GM19372 (cell line): ENCODE results near the gene ETAA1.

ENCODE experiments used
- ATAC-seq: cut with Tn5 transposase; IDR thresholded peaks from one replicate; pipeline ENCODE4 v1.9.1; 2021; ENCODE audit warnings: mild to moderate bottlenecking, low read depth, moderate library complexity; ENCODE audit not compliant: unreplicated experiment

The ETAA1 gene

GRCh38 chr2:67397143-67397986 is at the start of gene ETAA1:
Gene ETAA1, plus strand, starts transcription at chr2:67397333. Its CDS starts 116 bp downstream, at chr2:67397449.
- ATAC-seq, result peak; percentile 100

GRCh38 chr2:67366832-67367412 is 30.2 kb upstream of the ETAA1 start:
- ATAC-seq, result no peak

- no peak for ATAC-seq
Measured at GRCh38 chr2:67374481-67374880, 22.7 kb upstream of the ETAA1 start.

GRCh38 chr2:67374949-67375348 is 22.2 kb upstream of the ETAA1 start:
- no peak for ATAC-seq

GRCh38 chr2:67378555-67378954 is 18.6 kb upstream of the ETAA1 start:
- ATAC-seq, result no peak

GRCh38 chr2:67379048-67379447 is 18.1 kb upstream of the ETAA1 start:
- ATAC-seq, result no peak

GRCh38 chr2:67384123-67384822 is 12.9 kb upstream of the ETAA1 start:
- ATAC-seq, result no peak

- ATAC-seq, result no peak
Measured at GRCh38 chr2:67388680-67389079, 8.5 kb upstream of the ETAA1 start.

GRCh38 chr2:67389286-67389685 is 7.8 kb upstream of the ETAA1 start:
- no peak for ATAC-seq

- ATAC-seq, result no peak
Measured at GRCh38 chr2:67389788-67390187, 7.3 kb upstream of the ETAA1 start.

GRCh38 chr2:67393237-67393636 is 3.9 kb upstream of the ETAA1 start:
- no peak for ATAC-seq

- ATAC-seq, result no peak
Measured at GRCh38 chr2:67394734-67395133, 2.4 kb upstream of the ETAA1 start.

- ATAC-seq, result no peak
Measured at GRCh38 chr2:67399144-67399543, 2.0 kb downstream of the ETAA1 start.

- ATAC-seq, result no peak
Measured at GRCh38 chr2:67399831-67400489, 2.8 kb downstream of the ETAA1 start.

GRCh38 chr2:67400560-67401485 is 3.7 kb downstream of the ETAA1 start:
- no peak for ATAC-seq

- no peak for ATAC-seq
Measured at GRCh38 chr2:67408346-67408745, 11.2 kb downstream of the ETAA1 start.

- ATAC-seq, result no peak
Measured at GRCh38 chr2:67412424-67412823, 15.3 kb downstream of the ETAA1 start.

- ATAC-seq, result no peak
Measured at GRCh38 chr2:67414867-67415266, 17.7 kb downstream of the ETAA1 start.

- no peak for ATAC-seq
Measured at GRCh38 chr2:67416136-67416535, 19.0 kb downstream of the ETAA1 start.

- no peak for ATAC-seq
Measured at GRCh38 chr2:67423489-67423888, 26.4 kb downstream of the ETAA1 start.
